ENCODE data around the gene OLFML2A.
"Not testable (repeated sequence)": the region's sequence is repeated elsewhere in the genome, so short reads cannot be mapped to it uniquely, and the experiment has no call there.

The OLFML2A gene

DNA sequence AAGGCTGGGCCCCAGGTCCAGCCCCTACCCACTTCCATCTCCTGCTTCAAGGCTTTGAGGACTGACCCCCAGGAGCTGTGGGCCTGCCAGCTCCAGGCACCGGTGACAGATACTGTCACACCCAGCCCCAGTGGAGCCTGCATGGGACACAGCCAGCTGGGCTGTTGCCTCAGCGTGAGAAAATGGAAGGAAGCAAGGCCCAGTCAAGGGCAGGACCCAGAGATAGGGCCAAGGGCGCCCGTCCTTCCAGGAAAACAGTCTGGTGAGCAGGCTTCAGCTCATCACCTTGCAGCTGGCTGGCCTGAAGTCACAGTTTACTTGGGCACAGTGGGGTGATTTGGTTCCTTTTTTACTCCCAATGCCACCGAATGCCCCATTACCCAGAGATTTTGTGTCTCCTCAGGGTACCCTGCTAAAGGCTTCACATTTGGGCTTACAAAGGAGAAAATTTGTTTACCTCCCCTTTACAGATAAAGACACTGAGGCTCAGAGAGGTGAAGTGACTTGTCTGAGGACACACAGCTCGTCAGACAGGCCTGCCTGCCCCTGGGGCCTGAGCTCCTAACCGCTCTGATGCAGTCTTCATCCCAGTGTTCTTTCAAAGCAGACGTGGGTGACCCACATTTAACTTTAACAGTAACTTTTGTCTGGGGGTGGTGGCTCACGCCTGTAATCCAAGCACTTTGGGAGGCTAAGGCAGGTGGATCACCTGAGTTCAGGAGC, 54.9 kb downstream of the OLFML2A start:
- DNase-seq = no peak

DNA sequence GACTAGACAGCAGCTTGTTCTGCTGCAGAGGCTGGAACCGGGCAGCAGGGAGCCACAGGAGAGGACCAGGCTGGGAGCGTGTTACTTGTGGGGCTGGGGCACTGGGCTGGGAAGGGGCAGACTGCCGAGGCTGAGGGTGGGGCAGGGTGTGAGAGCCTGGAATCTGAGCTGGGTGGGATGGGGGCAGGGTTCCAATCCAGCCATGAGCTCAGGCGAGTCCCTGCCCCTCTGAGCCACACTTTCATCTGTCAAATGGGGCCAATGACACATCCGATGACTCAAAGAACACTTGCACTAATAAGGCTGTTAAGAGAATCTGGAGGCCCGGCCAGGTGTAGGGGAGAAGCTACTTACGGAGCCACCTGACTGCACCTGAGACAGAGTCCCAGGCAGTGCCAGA, 57.7 kb downstream of the OLFML2A start:
- peak; percentile 31 for DNase-seq

DNA sequence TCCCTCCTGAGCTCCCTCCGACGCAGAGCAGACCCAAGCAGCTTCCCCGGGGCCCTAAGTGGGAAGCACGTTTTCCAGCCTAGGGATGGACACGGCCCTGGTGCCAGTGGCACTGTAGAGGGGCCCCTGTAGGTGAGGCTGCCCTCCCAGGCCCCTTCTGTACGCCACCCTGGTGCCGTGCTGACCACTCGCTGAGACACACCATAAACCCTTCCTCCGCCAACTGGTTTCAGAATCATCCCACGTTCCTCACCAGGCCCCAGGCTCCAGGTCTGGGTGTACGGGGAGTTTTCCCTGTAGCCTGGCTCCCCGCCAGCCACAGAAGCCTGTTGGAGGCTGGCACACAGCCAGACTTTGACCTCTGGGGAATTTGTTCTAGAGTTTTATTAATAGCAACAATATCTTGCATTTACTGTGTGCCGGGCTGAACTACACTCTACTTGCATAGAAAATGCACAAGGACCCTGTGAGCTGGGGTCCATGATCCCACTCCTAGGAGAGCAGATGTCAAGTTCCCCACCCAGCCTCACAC, 58.2 kb downstream of the OLFML2A start:
- DNase-seq = peak; percentile 64

DNA sequence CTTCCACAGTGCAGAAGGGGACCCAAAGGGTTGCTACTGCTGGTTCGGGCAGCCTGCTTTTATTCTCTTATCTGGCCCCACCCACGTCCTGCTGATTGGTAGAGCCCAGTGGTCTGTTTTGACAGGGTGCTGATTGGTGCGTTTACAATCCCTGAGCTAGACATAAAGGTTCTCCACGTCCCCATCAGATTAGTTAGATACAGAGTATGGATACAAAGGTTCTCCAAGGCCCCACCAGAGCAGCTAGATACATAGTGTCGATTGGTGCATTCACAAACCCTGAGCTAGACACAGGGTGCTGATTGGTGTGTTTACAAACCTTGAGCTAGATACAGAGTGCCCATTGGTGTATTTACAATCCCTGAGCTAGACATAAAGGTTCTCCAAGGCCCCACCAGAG, 61.2 kb downstream of the OLFML2A start:
- not testable (repeated sequence) for DNase-seq

DNA sequence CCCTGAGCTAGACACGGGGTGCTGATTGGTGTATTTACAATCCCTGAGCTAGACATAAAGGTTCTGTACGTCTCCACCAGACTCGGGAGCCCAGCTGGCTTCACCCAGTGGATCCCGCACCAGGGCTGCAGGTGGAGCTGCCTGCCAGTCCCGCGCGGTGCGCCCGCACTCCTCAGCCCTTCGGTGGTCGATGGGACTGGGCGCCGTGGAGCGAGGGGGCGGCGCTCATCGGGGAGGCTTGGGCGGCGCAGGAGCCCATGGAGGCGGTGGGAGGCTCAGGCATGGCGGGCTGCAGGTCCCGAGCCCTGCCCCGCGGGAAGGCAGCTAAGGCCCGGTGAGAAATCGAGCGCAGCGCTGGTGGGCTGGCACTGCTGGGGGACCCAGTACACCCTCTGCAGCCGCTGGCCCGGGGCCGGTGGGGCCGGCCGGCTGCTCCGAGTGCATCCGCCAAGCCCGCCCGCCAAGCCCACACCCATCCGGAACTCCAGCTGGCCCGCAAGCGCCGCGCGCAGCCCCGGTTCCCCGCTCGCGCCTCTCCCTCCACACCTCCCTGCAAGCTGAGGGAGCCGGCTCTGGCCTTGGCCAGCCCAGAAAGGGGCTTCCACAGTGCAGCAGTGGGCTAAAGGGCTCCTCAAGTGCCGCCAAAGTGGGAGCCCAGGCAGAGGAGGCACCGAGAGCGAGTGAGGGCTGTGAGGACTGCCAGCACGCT, 61.8 kb downstream of the OLFML2A start:
- DNase-seq = not testable (repeated sequence)

DNA sequence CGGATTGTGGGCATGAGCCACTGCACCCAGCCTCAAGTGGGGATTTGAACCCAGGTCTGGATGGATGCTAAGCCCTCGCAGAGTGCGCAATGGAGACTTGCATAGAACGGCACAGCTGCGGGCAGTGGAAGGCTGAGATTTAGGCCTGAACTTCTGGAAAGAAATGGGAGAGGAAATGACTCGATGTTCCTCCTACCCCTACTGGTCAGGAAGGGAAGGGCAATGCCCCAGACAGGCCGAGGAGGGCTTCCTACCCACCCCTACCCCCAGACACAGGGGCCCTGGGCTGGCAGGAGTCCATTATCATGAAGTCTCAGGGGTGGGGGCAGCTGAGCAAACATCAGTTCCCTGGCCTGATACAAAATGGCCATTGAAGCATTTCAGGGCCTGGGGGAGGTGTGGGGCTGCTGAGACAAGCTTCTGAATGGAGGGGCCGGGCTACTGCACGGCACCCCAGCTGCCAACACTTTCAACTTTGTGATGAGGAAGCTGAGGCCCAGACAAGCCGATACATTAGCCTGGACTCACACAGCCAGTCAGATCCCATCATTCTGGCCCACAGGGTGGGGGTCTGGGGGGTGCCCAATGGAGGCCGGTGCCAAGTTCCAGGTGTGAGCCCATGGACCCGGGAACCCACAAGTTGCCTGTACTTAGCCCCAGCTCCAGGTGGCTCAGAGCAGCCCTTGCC, 62.8 kb downstream of the OLFML2A start:
- DNase-seq = no peak

DNA sequence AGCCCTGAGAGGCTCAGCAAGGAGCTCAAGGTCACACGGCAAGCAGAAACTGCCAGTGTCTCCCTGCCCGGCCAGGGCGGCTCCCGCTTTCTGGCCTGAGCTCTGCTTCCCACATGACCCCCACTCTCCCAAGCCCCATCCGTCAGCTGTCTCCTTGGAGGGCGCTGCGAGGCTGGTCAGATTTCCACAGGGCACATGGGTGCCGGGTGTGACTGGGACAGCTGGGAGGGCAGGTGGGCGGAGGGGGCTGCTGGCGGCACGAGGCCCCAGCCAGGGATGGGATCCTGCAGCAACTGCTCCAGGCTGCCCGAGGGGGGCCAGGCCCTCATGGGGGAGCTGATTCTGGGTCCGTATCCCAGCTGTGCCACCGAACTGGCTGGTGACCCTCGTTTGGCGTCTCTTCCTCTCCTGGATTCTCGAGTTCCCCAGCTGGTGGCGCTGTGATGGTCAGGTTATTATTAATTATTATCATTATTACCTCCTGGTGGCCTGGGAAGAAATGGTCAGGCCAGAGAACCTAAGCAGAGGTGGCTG, 63.4 kb downstream of the OLFML2A start:
- no peak for DNase-seq

DNA sequence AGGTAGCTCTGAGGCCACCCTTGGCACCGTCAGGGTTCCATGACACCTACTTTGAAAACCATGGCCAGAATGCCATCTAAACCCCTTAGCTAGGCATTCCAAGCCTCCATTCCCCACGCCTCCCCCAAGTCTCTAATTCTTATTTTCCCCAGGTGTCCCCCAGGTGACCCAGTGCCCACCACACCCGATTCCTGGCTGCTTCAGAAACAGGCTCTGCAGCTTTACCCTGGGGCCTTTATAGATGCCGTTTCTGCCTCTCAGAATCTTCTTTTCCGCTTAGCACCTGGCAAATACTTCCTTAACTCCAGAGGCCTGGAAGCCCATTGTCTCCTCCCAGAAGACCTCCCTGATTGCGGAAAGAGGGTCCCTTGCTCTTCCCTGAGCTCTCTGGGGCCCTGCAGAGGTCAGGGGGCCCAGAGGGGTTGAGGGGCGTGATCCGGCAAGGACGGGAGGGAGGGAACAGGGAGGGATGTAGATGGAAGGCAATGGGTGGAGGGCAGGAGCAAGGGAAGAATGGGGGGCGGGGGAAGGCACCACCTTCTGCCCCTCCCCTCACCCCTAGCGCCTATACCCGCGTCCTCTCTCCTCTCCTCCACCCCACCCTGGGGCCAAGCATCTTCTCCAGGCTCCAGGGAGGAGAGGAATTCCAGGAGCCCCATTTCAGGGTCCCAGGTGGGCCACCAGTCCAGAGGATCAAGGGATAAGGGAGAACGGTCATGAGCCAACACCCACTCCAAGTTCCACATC, 64.3 kb downstream of the OLFML2A start:
- no peak for DNase-seq

DNA sequence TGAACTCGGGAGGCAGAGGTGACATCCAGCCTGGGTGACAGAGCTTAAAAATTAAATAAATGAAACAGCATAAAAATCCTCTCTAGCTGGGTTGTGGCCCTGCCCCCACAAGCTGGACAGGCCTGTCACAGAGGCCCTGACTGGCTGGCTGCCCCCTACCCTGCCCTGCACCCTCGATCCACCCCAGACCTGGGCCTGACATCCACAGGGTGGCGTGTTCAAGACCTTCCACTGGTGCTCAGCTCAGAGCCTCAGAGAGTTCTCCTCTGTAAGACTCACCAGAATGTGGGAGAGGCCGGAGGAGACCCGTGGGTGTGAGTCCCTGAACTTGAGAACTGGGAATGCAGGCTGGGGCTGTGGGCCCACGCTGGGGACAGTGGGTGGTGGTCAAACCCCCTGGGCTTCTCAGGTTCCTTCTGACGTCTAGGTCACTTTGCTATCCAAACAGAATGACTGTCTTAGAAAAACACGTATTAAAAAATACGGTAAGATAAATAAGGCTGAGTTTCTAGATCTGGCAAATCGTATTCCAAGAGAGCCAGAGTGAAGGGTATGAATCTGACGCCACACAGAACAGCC, 66.6 kb downstream of the OLFML2A start:
- DNase-seq = no peak

DNA sequence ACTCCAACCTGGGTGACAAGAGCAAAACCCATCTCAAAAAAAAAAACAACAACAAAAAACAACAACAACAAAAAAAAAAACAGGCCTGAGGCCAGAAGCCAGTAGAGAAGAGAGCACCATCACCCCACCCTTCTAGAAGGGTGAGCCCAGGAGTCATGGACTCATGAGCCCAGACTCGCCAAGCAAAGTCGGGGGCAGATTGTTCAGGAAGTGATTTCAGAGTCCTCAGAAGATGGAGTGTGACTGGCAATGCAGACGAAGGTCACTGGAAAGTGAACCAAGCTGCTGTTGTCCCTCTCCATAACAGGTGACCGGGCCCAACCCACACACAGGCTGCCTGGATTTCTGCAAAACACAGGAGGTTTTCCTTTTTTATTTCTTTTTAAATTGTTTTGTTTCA, 67.4 kb downstream of the OLFML2A start:
- no peak for DNase-seq

DNA sequence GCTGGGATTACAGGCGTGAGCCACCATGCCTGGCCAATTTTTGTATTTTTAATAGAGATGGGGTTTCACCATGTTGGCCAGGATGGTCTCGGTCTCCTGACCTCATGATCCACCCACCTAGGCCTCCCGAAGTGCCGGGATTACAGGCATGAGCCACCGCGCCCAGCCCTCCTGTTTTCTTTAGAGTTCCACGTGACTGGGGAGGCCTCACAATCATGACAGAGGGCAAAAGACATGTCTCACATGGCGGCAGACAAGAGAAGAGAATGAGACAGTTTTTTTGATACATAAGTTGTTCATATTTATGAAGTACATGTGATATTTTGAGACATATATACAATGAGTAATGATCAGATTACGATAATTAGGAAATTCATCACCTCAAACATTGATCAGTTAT, 69.5 kb downstream of the OLFML2A start:
- not testable (repeated sequence) for DNase-seq

DNA sequence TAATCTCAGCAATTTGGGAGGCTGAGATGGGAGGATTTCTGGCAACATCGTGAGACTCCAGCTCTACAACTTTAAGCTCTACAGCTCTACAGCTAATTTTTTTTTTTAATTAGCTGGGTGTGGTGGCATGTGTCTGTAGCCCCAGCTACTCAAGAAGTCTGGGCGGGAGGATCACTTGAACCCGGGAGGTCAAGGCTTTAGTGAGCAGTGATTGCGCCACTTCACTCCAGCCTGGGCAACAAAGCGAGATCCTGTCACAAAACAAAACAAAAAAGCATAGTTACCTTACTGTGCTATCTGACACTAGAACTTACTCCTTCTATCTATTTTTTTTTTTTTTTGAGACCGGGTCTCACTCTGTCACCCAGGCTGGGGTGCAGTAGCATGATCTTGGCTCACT, 70.0 kb downstream of the OLFML2A start:
- no peak for DNase-seq

DNA sequence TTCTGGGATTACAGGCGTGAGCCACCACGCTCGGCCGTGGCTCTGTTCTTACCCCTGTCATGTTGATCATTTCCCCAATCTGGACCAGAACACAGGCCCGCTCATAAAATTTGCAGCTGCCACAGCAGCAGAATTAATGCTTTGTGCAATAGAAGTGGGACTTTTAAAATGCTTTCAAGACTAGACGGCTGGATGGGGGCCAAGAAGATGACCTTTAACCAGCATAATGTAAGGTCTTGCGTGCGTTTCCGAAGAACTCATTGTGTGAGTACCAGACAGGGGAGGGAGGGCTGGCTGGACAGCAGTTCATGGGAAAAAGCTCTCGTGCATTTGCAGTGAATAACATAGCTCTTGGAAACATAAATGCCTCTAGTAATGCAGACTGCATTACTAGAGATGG, 72.9 kb downstream of the OLFML2A start:
- DNase-seq = no peak

DNA sequence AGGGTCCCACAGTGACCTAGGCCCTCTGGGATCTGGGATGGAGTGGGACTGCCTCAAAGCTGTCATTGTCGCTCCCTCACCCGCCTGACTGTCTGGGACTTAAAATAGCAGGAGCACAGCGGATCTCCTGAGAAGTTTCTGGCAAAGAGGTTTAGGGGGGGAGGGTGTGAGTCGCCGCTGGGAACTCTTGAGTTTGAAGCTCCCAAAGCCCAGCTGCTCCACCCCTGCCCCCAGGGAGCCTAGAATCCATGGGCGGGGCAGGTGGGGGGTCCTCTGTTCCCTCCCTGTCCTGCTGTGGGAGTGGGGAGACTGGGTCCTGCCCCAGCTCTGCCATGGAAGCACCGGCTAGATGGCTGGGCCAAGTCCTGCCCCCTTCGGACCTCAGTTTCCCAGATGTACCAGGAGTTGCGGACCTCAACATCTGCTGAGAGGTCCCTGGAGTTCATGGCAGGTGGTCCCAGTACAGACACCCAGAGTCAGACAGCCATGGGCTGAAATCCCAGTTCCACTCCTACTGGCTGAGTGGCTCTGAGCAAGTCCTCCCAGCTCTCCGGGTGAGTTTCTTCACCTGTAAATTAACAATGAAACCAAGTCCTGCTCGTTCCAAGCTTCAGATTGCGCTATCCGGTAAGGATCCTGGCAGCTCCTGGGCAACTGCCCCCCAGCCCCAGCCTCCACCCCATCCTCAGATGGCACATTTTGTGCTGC, 75.3 kb downstream of the OLFML2A start:
- DNase-seq = no peak

DNA sequence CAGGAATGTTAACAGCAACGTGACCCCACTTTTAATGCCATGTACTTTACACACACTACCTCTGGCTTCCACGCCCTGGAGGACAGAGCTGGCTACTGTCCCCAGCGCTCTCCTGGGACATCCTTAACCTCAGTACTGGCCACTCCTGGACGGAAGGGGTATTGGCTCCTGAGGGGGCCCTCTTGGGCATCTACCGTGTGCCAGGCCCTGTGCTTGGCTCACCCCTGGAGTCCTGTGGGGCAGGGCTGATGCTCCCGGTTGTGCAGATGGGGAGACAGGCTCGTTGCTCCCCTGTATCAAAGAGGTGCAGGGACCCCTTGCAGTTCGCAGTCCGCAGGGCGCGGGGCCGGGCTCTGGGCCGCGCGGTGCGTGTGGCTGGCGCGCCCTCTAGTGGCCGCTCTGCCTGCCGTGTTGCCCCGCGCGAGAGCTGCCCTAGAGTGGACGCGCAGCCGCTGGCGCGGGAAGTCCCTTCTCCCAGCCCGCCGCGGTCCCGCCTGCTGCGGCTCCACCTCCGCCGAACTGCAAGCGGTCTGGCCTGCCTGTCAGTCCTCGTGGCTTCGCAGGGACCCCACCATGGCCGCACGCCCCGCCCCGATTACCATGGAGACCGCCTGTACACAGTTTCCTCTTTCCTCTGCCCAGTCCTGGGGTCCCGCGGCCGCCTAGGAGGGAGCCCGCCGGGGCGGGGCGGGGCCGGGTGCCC, 76.0 kb downstream of the OLFML2A start, which contains the start of gene WDR38:
Gene WDR38, plus strand, starts transcription at position 632 of the 703 bp plus-strand sequence. CDS start 72 bp downstream, outside the sequence.
- no peak for DNase-seq

DNA sequence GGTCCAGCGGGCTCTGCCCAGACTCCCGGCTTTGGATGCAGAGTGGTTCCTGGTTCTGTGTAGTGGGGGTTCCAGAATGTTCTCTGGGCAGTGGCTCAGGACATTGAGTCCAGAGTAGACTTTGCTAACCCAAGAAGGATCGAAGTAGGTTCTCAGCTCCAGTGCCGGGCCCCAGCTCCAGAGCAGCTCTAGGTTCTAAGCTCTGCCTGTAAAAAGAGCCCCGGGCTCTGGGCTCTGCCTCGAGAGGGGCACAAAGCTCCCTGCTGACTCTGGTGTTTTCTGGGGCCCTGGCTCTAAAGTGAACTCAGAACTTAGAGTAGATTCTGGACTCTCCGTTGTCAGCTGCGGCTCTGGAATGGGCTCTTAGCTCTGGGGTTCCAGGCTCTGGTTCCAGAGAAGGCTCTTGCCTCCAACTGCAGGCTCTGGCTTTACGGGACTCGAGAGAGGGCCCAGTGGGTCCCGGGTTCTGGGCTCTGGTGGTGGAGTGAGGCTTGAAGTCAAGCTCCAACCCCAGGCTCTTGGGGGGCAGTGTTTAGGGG, 76.7 kb downstream of the OLFML2A start:
- no peak for DNase-seq

DNA sequence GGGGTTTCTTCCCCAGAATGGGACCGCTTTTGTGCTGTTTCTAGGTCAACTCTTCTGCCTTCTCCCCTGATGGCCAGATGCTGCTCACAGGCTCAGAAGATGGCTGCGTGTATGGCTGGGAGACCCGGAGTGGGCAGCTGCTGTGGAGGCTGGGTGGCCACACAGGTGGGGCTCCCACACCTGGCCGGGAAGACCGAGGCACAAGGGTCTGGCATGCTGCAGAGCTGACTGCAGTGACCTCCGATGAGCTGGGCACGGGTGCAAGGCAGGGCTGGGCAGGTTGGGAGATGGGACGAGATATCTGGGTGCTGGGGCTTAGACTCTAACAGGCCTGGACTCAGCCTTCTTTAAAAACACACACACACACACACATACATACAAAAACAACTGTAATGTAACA, 77.2 kb downstream of the OLFML2A start:
- DNase-seq = no peak

DNA sequence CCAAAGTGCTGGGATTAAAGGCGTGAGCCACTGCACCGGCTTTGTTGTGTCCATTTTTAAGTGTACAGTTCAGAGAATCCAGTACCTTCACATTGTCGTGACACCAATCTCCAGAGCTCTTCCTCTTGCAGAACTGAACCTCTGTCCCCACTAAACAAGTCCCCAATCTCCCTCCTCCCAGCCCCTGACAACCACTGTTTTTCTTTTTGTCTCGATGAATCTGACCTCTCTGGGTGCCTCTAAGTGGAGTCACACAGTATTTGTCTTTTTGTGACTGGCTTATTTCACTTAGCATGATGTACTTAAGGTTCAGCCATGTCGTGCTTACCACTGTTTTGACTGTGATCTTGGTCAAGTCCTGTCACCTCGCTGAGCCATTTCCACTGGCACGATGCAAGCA, 77.9 kb downstream of the OLFML2A start:
- DNase-seq = no peak

DNA sequence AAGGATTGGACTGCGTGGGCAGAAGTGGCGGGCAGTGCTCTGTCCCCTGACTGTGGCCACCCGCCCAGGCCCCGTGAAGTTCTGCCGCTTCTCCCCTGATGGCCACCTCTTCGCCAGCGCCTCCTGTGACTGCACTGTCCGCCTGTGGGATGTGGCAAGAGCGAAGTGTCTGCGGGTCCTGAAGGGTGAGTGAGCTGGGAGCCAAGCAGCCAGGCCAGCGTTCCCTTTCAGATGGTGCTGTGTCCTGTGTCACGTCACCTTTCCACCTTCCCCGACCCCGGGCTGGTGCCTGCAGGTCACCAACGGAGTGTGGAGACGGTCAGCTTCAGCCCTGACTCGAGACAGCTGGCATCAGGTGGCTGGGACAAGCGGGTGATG, 78.6 kb downstream of the OLFML2A start:
- no peak for DNase-seq

DNA sequence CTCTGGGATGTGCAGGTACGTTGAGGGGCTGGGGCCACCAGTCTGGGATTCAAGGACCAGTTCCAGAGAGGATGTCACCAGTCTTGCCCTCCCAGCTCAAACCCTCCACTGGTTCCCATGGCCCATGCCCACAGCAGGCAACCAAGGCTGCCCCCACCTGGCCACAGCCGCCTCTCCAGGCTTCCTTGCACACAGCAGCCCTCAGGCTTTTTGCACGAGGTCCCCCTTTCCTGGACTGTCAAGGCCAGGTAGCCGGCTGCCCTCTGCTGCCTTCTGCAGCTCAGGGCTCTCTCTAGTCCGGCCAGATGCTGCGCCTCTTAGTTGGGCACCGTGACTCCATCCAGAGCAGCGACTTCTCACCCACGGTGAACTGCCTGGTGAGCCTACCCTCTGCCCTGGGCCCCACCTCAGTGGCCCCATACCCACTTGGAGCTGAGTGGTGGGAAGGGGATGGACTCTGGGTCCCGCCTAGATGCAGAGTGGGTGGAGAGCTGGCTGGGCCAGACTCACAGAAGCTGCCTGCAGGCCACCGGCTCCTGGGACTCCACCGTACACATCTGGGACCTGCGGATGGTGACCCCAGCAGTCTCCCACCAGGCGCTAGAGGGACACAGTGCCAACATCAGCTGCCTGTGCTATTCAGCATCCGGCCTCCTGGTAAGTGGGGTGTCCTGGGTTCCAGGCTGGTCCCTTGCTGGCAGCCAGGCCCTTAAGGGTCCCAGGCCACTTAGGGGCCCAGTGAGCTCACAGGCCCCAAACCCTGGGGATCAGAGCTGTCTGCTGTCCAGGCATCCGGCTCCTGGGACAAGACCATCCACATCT, 79.2 kb downstream of the OLFML2A start:
- no peak for DNase-seq

All from NCI-H1436 treated with DMSO at 0.1 percent for 48 hours (cell line).